Duodenal mucosa (tissue), 2 donors: ENCODE measurements around the gene TNFSF15.

Experiments used
- H3K27ac ChIP-seq: one replicate; pipeline ENCODE4 v1.7.0; 2013; ENCODE audit warnings: low read depth, low read length
- H3K27me3 ChIP-seq, 2 donors: one replicate each; pipeline ENCODE4 v1.7.0; 2013; ENCODE audit warnings: low read length in 2 of 2, control low read depth in 1 of 2; ENCODE audit not compliant: insufficient read depth in 2 of 2, control insufficient read depth in 1 of 2
- H3K36me3 ChIP-seq, 2 donors: one replicate each; pipeline ENCODE4 v1.7.0; 2013; ENCODE audit warnings: low read length in 2 of 2, control low read depth in 1 of 2; ENCODE audit not compliant: insufficient read depth in 2 of 2, control insufficient read depth in 1 of 2
- H3K4me1 ChIP-seq, 2 donors: one replicate each; pipeline ENCODE4 v1.7.0; 2013; ENCODE audit warnings: low read length in 2 of 2, control low read depth in 1 of 2; ENCODE audit not compliant: insufficient read depth in 2 of 2, control insufficient read depth in 1 of 2
- H3K4me3 ChIP-seq, 2 donors: one replicate each; pipeline ENCODE4 v1.7.0; 2013; ENCODE audit warnings: low read length in 2 of 2, low read depth in 1 of 2
- H3K9ac ChIP-seq, 2 donors: one replicate each; pipeline ENCODE4 v1.7.0; 2013; ENCODE audit warnings: low read length in 2 of 2, low read depth in 1 of 2
- H3K9me3 ChIP-seq, 2 donors: one replicate each; pipeline ENCODE4 v1.7.0; 2013; ENCODE audit warnings: low read length in 2 of 2, control low read depth in 1 of 2; ENCODE audit not compliant: control insufficient read depth in 1 of 2

The TNFSF15 gene

GRCh38 chr9:114845373-114845772, 39.5 kb upstream of the TNFSF15 start:
- no peaks in the 10 kb centered on the region for H3K36me3 ChIP-seq

GRCh38 chr9:114844766-114845165, 38.9 kb upstream of the TNFSF15 start:
- no peaks in the 10 kb centered on the region for H3K4me1 ChIP-seq
- no peak overlapping the region for H3K9ac ChIP-seq
- H3K36me3 ChIP-seq: no peaks in the 10 kb centered on the region
- no peaks in the 10 kb centered on the region for H3K9me3 ChIP-seq
- H3K27me3 ChIP-seq: no peaks in the 10 kb centered on the region
- no peak overlapping the region for H3K4me3 ChIP-seq
- no peak overlapping the region for H3K27ac ChIP-seq

More at GRCh38 chr9:114845373-114845772, 39.5 kb upstream of the TNFSF15 start:
- Histone ChIP-seq H3K27ac (no peak overlapping the region), H3K9ac (no peak overlapping the region), H3K27me3 (no peaks in the 10 kb centered on the region), H3K4me3 (no peak overlapping the region), H3K4me1 (no peaks in the 10 kb centered on the region), H3K9me3 (no peaks in the 10 kb centered on the region)

GRCh38 chr9:114837923-114838322, 32.1 kb upstream of the TNFSF15 start:
- Histone ChIP-seq H3K27ac (no peak overlapping the region), H3K9me3 (no peaks in the 10 kb centered on the region), H3K9ac (no peak overlapping the region), H3K4me1 (no peaks in the 10 kb centered on the region), H3K4me3 (no peak overlapping the region), H3K27me3 (no peaks in the 10 kb centered on the region), H3K36me3 (no peaks in the 10 kb centered on the region)

- H3K9ac ChIP-seq: no peak overlapping the region
- no peaks in the 10 kb centered on the region for H3K4me1 ChIP-seq
- H3K36me3 ChIP-seq: no peaks in the 10 kb centered on the region
- H3K9me3 ChIP-seq: no peaks in the 10 kb centered on the region
- H3K27me3 ChIP-seq: no peaks in the 10 kb centered on the region
- no peak overlapping the region for H3K4me3 ChIP-seq
- no peak overlapping the region for H3K27ac ChIP-seq
These were observed 30.9 kb upstream of the TNFSF15 start for GRCh38 chr9:114836769-114837168.

GRCh38 chr9:114834386-114834785, 28.5 kb upstream of the TNFSF15 start:
- no peaks in the 10 kb centered on the region for H3K4me1 ChIP-seq
- no peaks in the 10 kb centered on the region for H3K9me3 ChIP-seq
- H3K36me3 ChIP-seq: no peaks in the 10 kb centered on the region
- H3K4me3 ChIP-seq: no peak overlapping the region
- no peaks in the 10 kb centered on the region for H3K27me3 ChIP-seq
- no peak overlapping the region for H3K9ac ChIP-seq
- H3K27ac ChIP-seq: no peak overlapping the region

GRCh38 chr9:114830546-114830945, 24.7 kb upstream of the TNFSF15 start:
- Histone ChIP-seq H3K27me3 (no peaks in the 10 kb centered on the region), H3K9me3 (no peaks in the 10 kb centered on the region), H3K4me3 (no peak overlapping the region), H3K36me3 (no peaks in the 10 kb centered on the region), H3K27ac (no peak overlapping the region), H3K4me1 (no peaks in the 10 kb centered on the region), H3K9ac (no peak overlapping the region)

GRCh38 chr9:114829574-114830440, 24.0 kb upstream of the TNFSF15 start:
- Histone ChIP-seq H3K27ac (no peak overlapping the region), H3K9me3 (no peaks in the 10 kb centered on the region), H3K27me3 (no peaks in the 10 kb centered on the region), H3K4me1 (no peaks in the 10 kb centered on the region), H3K36me3 (no peaks in the 10 kb centered on the region), H3K9ac (no peak overlapping the region), H3K4me3 (no peak overlapping the region)

- Histone ChIP-seq H3K4me1 (no peaks in the 10 kb centered on the region), H3K4me3 (no peak overlapping the region), H3K9ac (no peak overlapping the region)
These were observed 22.4 kb upstream of the TNFSF15 start for GRCh38 chr9:114828303-114828650.

GRCh38 chr9:114827641-114828302, 21.9 kb upstream of the TNFSF15 start:
- Histone ChIP-seq H3K27ac (no peak overlapping the region), H3K9ac (no peak overlapping the region), H3K4me1 (peaks cover 0 to 4% of the 10 kb centered on the region in 2 donors)

More at GRCh38 chr9:114828303-114828650, 22.4 kb upstream of the TNFSF15 start:
- H3K27me3 ChIP-seq: no peaks in the 10 kb centered on the region
- H3K9me3 ChIP-seq: no peaks in the 10 kb centered on the region
- no peak overlapping the region for H3K27ac ChIP-seq
- no peaks in the 10 kb centered on the region for H3K36me3 ChIP-seq

GRCh38 chr9:114826431-114826830, 20.6 kb upstream of the TNFSF15 start:
- H3K9me3 ChIP-seq: no peaks in the 10 kb centered on the region
- H3K36me3 ChIP-seq: no peaks in the 10 kb centered on the region
- H3K4me1 ChIP-seq: peaks cover 0 to 4% of the 10 kb centered on the region in 2 donors
- H3K27me3 ChIP-seq: no peaks in the 10 kb centered on the region
- no peak overlapping the region for H3K9ac ChIP-seq
- no peak overlapping the region for H3K4me3 ChIP-seq
- no peak overlapping the region for H3K27ac ChIP-seq

More at GRCh38 chr9:114827641-114828302, 21.9 kb upstream of the TNFSF15 start:
- Histone ChIP-seq H3K36me3 (no peaks in the 10 kb centered on the region), H3K27me3 (no peaks in the 10 kb centered on the region), H3K9me3 (no peaks in the 10 kb centered on the region), H3K4me3 (no peak overlapping the region)
